MM.1S (cell line): ENCODE results near the gene TATDN2.

ENCODE experiments used
- DNase-seq: peaks from one replicate; pipeline ENCODE4 v3.0.0-alpha.2; 2015
- H2AFZ ChIP-seq: fragments of 300-600 bp; sonication (generic); 2 replicates; pipeline ENCODE4 v1.6.0; 2016; ENCODE audit warnings: antibody characterized with exemption, low read length
- H3F3A ChIP-seq: fragments of 300-600 bp; sonication (generic); 2 replicates; pipeline ENCODE4 v1.6.1; 2016; ENCODE audit warnings: mild to moderate bottlenecking, antibody characterized with exemption, low read length, moderate library complexity, mixed read lengths; ENCODE audit not compliant: insufficient read depth
- H3K27ac ChIP-seq: fragments of 300-600 bp; sonication (generic); 2 replicates; pipeline ENCODE4 v1.5.1; 2016; ENCODE audit warnings: mild to moderate bottlenecking, low read length
- H3K27me3 ChIP-seq: fragments of 300-600 bp; sonication (generic); replicated peaks from 2 replicates; pipeline ENCODE4 v1.6.0; 2016; ENCODE audit warnings: low read length; ENCODE audit not compliant: insufficient read depth
- H3K36me3 ChIP-seq: fragments of 300-600 bp; sonication (generic); replicated peaks from 2 replicates; pipeline ENCODE4 v1.6.1; 2016; ENCODE audit warnings: mild to moderate bottlenecking, low read length, mixed read lengths; ENCODE audit not compliant: insufficient read depth
- H3K4me1 ChIP-seq: fragments of 300-600 bp; sonication (generic); 2 replicates; pipeline ENCODE4 v1.6.1; 2016; ENCODE audit warnings: low read length, mixed read lengths
- H3K4me2 ChIP-seq: fragments of 300-600 bp; sonication (generic); 2 replicates; pipeline ENCODE4 v1.6.0; 2016; ENCODE audit warnings: low read depth, low read length
- H3K4me3 ChIP-seq: fragments of 300-600 bp; sonication (generic); 2 replicates; pipeline ENCODE4 v1.5.1; 2016; ENCODE audit warnings: low read length, mixed read lengths
- H3K79me2 ChIP-seq: fragments of 300-600 bp; sonication (generic); 2 replicates; pipeline ENCODE4 v1.6.1; 2016; ENCODE audit warnings: mixed run types, low read length, mixed read lengths
- H3K9ac ChIP-seq: fragments of 300-600 bp; sonication (generic); 2 replicates; pipeline ENCODE4 v1.6.1; 2016; ENCODE audit warnings: low read length, mixed read lengths
- H3K9me2 ChIP-seq: fragments of 300-600 bp; sonication (generic); replicated peaks from 2 replicates; pipeline ENCODE4 v1.6.1; 2016; ENCODE audit warnings: mild to moderate bottlenecking, low read length, mixed read lengths; ENCODE audit not compliant: insufficient read depth
- H3K9me3 ChIP-seq: fragments of 300-600 bp; sonication (generic); replicated peaks from 2 replicates; pipeline ENCODE4 v1.6.1; 2016; ENCODE audit warnings: mild to moderate bottlenecking, low read length, mixed read lengths; ENCODE audit not compliant: insufficient read depth
- H4K20me1 ChIP-seq: fragments of 300-600 bp; sonication (generic); 2 replicates; pipeline ENCODE4 v1.6.1; 2016; ENCODE audit warnings: mild to moderate bottlenecking, low read length, moderate library complexity, mixed read lengths; ENCODE audit not compliant: insufficient read depth
- EZH2 ChIP-seq: fragments of 300-600 bp; sonication (generic); optimal IDR thresholded peaks from 2 replicates; pipeline ENCODE3; 2017; ENCODE audit warnings: low read depth, mild to moderate bottlenecking, antibody characterized with exemption, low read length, mixed read lengths
- EZH2phosphoT487 ChIP-seq: fragments of 300-600 bp; sonication (generic); IDR thresholded peaks from 2 replicates; pipeline ENCODE4 v1.6.1; 2018; ENCODE audit warnings: antibody characterized with exemption, low read length
- TF ChIP-seq, protein P1 (sequence below): fragments of 300-600 bp; sonication (generic); IDR thresholded peaks from 2 replicates; pipeline ENCODE4 v1.5.1; 2016; ENCODE audit warnings: antibody characterized with exemption, low read length, mixed read lengths

TATDN2 gene

DNA sequence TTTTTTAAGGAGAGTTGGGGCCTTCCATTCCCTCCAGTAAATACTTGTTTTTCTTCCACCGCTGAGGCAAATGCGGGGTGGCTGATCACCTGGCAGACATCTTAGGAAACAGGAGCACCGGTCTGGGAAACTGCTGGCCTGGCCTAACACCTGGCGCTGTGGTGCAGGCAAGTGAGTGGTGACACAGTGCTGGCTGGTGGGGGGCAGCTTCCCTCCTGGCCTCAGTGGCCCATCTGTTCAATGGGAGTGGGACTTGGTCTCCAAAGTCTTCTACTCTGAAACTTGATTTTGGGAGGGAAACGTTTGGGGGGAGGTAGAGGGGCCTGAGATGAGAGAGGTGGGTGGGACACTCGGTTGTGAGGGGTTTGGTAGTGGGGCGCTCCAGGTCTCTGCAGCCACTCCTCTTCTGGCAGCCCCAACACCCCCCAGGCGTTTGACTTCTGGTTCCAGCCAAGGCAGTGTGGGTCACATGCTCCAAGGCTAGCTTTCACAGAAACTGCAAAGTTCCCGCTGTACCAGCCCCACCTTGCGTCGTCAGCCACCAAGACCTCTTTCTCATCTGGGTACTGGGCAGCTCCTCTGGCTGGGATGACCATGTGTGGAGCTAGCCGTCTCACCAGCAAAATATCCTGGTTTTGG, 39.8 kb downstream of the TATDN2 start:
- H3K36me3 ChIP-seq = no peaks in the 10 kb centered on the region
- no peak overlapping the region for H3K9ac ChIP-seq
- no peak for TF ChIP-seq EZH2
- TF ChIP-seq, protein P1, sequence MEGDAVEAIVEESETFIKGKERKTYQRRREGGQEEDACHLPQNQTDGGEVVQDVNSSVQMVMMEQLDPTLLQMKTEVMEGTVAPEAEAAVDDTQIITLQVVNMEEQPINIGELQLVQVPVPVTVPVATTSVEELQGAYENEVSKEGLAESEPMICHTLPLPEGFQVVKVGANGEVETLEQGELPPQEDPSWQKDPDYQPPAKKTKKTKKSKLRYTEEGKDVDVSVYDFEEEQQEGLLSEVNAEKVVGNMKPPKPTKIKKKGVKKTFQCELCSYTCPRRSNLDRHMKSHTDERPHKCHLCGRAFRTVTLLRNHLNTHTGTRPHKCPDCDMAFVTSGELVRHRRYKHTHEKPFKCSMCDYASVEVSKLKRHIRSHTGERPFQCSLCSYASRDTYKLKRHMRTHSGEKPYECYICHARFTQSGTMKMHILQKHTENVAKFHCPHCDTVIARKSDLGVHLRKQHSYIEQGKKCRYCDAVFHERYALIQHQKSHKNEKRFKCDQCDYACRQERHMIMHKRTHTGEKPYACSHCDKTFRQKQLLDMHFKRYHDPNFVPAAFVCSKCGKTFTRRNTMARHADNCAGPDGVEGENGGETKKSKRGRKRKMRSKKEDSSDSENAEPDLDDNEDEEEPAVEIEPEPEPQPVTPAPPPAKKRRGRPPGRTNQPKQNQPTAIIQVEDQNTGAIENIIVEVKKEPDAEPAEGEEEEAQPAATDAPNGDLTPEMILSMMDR = no peak
- TF ChIP-seq EZH2phosphoT487 = no peak
- no peaks in the 10 kb centered on the region for H3K9me2 ChIP-seq
- H2AFZ ChIP-seq = no peak overlapping the region
- no peak for DNase-seq
- H3K4me2 ChIP-seq = no peak overlapping the region
- no peak overlapping the region for H3K4me3 ChIP-seq
- no peaks in the 10 kb centered on the region for H3K79me2 ChIP-seq
- H3K27me3 ChIP-seq = no peaks in the 10 kb centered on the region
- no peaks in the 10 kb centered on the region for H3F3A ChIP-seq
- no peaks in the 10 kb centered on the region for H3K4me1 ChIP-seq
- H3K9me3 ChIP-seq = no peaks in the 10 kb centered on the region
- no peaks in the 10 kb centered on the region for H4K20me1 ChIP-seq
- H3K27ac ChIP-seq = no peak overlapping the region

DNA sequence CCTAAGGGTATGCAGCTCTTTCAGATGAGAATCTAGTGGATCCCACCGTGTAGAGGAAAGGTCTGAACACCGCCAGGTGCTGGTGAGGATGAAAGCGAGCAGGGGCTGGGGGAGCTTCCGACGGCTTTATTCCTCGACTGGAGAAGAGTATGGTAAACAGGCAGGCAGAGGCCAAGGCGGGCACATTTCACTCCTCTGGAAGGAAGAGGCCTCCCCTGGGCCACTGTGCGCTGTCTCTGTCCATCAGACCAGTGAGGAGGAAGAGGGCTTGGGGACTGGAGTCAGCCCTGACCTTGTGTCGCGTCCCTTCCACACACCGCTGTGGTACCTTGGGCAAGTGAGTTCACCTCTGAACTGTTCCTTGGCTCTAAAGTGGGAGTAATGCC, 40.3 kb downstream of the TATDN2 start:
- H3K9me3 ChIP-seq = no peaks in the 10 kb centered on the region

DNA sequence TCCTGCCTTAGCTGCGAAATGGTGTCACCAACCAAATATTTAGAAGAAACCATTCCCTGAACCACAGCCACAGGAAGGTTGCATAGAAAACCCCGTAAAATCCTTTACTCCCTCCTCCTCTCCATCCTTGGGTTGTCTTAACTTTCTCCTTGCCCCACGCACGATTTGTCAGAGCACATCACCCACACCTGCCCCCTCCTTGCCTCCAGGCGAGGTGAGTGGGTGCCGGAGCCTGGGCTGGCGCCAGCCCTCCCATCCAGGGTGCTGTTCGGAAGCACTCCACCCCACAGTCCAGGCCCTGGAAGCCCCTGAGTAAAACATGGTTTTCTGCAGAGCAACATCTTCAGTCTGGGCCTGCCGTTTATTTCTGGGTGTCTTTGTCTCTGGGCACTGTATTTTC, 40.8 kb downstream of the TATDN2 start:
- Histone ChIP-seq H3K9ac (no peak overlapping the region), H3K27me3 (no peaks in the 10 kb centered on the region), H3K36me3 (no peaks in the 10 kb centered on the region), H3K4me2 (no peak overlapping the region), H2AFZ (no peak overlapping the region), H3K27ac (no peak overlapping the region), H3K9me2 (no peaks in the 10 kb centered on the region), H4K20me1 (no peaks in the 10 kb centered on the region), H3K79me2 (no peaks in the 10 kb centered on the region), H3K9me3 (no peaks in the 10 kb centered on the region), H3F3A (no peaks in the 10 kb centered on the region), H3K4me3 (no peak overlapping the region), H3K4me1 (no peaks in the 10 kb centered on the region)
- DNase-seq = no peak
- no peak for TF ChIP-seq EZH2
- TF ChIP-seq EZH2phosphoT487 = no peak
- TF ChIP-seq, protein P1 = no peak

More for the DNA sequence above, 40.3 kb downstream of the TATDN2 start:
- H3K4me2 ChIP-seq = no peak overlapping the region
- no peaks in the 10 kb centered on the region for H3K36me3 ChIP-seq
- H3K27me3 ChIP-seq = no peaks in the 10 kb centered on the region
- H3K4me3 ChIP-seq = no peak overlapping the region
- H4K20me1 ChIP-seq = no peaks in the 10 kb centered on the region
- TF ChIP-seq EZH2phosphoT487 (no peak), EZH2 (no peak)
- TF ChIP-seq, protein P1 = no peak
- no peak overlapping the region for H3K27ac ChIP-seq
- H3K79me2 ChIP-seq = no peaks in the 10 kb centered on the region
- no peak overlapping the region for H3K9ac ChIP-seq
- H3K9me2 ChIP-seq = no peaks in the 10 kb centered on the region
- DNase-seq = no peak
- no peaks in the 10 kb centered on the region for H3K4me1 ChIP-seq
- no peak overlapping the region for H2AFZ ChIP-seq
- no peaks in the 10 kb centered on the region for H3F3A ChIP-seq
